ENCODE measurements around the gene GPR35.

- TF ChIP-seq, protein P1, sequence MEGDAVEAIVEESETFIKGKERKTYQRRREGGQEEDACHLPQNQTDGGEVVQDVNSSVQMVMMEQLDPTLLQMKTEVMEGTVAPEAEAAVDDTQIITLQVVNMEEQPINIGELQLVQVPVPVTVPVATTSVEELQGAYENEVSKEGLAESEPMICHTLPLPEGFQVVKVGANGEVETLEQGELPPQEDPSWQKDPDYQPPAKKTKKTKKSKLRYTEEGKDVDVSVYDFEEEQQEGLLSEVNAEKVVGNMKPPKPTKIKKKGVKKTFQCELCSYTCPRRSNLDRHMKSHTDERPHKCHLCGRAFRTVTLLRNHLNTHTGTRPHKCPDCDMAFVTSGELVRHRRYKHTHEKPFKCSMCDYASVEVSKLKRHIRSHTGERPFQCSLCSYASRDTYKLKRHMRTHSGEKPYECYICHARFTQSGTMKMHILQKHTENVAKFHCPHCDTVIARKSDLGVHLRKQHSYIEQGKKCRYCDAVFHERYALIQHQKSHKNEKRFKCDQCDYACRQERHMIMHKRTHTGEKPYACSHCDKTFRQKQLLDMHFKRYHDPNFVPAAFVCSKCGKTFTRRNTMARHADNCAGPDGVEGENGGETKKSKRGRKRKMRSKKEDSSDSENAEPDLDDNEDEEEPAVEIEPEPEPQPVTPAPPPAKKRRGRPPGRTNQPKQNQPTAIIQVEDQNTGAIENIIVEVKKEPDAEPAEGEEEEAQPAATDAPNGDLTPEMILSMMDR (IDR thresholded peaks at IDR 0.05) = no peak
- no peak for TF ChIP-seq POLR2A (IDR thresholded peaks at IDR 0.05)
Measured at GRCh38 chr2:240643811-240644150, 18.5 kb downstream of the GPR35 start.

All from heart left ventricle (tissue), 13 donors.